ELR (cell line): ENCODE data around the gene EVPLL.
"Not testable (repeated sequence)": the region's sequence is repeated elsewhere in the genome, so short reads cannot be mapped to it uniquely, and the experiment has no call there.

Source experiments
- DNase-seq: peaks from one replicate; pipeline ENCODE4 v3.0.0-alpha.2; 2015; ENCODE audit warnings: low read depth

The EVPLL gene

GRCh38 chr17:18379246-18380146, 1.9 kb downstream of the EVPLL start:
- no peak for DNase-seq

GRCh38 chr17:18380471-18381157, 3.0 kb downstream of the EVPLL start:
- DNase-seq, result no peak

GRCh38 chr17:18381158-18381952, 3.8 kb downstream of the EVPLL start:
- DNase-seq, result no peak

- DNase-seq, result no peak
These were observed 4.3 kb downstream of the EVPLL start for GRCh38 chr17:18381953-18382245.

- no peak for DNase-seq
These were observed 5.0 kb downstream of the EVPLL start for GRCh38 chr17:18382441-18383078.

GRCh38 chr17:18383079-18383481, 5.5 kb downstream of the EVPLL start:
- DNase-seq, result not testable (repeated sequence)

GRCh38 chr17:18384271-18384670, 6.7 kb downstream of the EVPLL start:
- not testable (repeated sequence) for DNase-seq

GRCh38 chr17:18387583-18387982, 10.0 kb downstream of the EVPLL start:
- DNase-seq, result not testable (repeated sequence)

- DNase-seq, result not testable (repeated sequence)
These were observed 10.7 kb downstream of the EVPLL start for GRCh38 chr17:18388266-18388665.

- not testable (repeated sequence) for DNase-seq
These were observed 11.2 kb downstream of the EVPLL start for GRCh38 chr17:18388728-18389127.

GRCh38 chr17:18401872-18402590, 24.5 kb downstream of the EVPLL start:
- not testable (repeated sequence) for DNase-seq

GRCh38 chr17:18403166-18403565, 25.6 kb downstream of the EVPLL start:
- not testable (repeated sequence) for DNase-seq

- DNase-seq, result not testable (repeated sequence)
These were observed 26.0 kb downstream of the EVPLL start for GRCh38 chr17:18403604-18404003.

- peak; percentile 2 for DNase-seq
These were observed 31.3 kb downstream of the EVPLL start for GRCh38 chr17:18408906-18409305.

GRCh38 chr17:18409321-18409720, 31.7 kb downstream of the EVPLL start:
- peak; percentile 54 for DNase-seq

GRCh38 chr17:18410736-18411135, 33.2 kb downstream of the EVPLL start:
- DNase-seq, result peak; percentile 19

- DNase-seq, result peak; percentile 36
These were observed 33.8 kb downstream of the EVPLL start for GRCh38 chr17:18411377-18411864.

- not testable (repeated sequence) for DNase-seq
These were observed 34.5 kb downstream of the EVPLL start for GRCh38 chr17:18412001-18412538.

- DNase-seq, result peak; percentile 8
These were observed 43.9 kb downstream of the EVPLL start for GRCh38 chr17:18421521-18421920.

GRCh38 chr17:18422464-18422863, 44.9 kb downstream of the EVPLL start:
- not testable (repeated sequence) for DNase-seq

- DNase-seq, result not testable (repeated sequence)
These were observed 45.4 kb downstream of the EVPLL start for GRCh38 chr17:18423015-18423414.
